ENCODE measurements around the gene GHITM.
"Not testable (repeated sequence)": the region's sequence is repeated elsewhere in the genome, so short reads cannot be mapped to it uniquely, and the experiment has no call there.

GHITM gene, protein sequence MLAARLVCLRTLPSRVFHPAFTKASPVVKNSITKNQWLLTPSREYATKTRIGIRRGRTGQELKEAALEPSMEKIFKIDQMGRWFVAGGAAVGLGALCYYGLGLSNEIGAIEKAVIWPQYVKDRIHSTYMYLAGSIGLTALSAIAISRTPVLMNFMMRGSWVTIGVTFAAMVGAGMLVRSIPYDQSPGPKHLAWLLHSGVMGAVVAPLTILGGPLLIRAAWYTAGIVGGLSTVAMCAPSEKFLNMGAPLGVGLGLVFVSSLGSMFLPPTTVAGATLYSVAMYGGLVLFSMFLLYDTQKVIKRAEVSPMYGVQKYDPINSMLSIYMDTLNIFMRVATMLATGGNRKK

DNA sequence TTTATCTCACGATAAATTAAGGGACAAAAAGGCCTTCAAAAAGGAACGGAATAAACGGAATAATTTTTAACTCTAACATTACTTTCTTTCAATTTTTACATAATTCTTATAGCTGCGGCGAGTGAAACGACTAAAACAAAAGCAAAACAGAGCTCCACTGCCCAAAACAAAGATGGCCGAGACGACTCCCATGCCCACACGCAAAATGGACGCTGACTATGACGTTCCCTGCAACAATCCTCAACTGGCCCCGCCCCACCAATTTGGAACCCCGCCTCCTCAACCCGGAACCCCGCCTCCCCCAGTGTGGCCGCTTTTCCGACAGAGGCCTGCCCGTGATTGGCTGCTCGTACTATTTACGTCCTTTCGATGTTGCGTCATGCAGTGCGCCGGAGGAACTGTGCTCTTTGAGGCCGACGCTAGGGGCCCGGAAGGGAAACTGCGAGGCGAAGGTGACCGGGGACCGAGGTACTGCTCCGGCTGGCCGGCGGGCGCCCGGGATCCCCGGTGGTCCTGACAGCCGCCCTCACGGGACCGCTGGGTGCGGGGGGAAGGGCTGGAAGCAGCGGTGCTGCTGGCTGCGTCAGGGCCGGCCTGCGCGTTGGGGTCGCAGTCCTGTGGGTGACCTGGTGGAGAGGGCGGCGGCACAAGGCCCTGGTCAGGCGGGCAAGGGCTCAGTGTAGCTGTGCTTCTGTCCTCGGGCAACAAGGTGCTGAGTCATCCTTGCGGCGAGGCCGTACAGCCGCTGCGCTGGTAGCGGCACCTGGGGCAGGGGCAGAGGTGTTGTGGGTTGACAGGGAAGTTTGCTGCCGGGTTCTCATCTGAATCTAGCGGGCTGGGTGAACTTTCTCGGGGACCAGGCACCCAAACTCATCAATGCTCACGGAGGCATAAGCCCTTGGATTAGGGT lies at the start of gene GHITM:
GHITM (plus strand) TSS at position 384 of the 910 bp plus-strand sequence. CDS start 1,992 bp downstream, outside the sequence.
- DNase-seq (ENCODE audit: low read depth), result peak; percentile 94
- H3K4me3 ChIP-seq (ENCODE audit: low read depth, low read length), result peak within 1 kb of the TSS; percentile 98

DNA sequence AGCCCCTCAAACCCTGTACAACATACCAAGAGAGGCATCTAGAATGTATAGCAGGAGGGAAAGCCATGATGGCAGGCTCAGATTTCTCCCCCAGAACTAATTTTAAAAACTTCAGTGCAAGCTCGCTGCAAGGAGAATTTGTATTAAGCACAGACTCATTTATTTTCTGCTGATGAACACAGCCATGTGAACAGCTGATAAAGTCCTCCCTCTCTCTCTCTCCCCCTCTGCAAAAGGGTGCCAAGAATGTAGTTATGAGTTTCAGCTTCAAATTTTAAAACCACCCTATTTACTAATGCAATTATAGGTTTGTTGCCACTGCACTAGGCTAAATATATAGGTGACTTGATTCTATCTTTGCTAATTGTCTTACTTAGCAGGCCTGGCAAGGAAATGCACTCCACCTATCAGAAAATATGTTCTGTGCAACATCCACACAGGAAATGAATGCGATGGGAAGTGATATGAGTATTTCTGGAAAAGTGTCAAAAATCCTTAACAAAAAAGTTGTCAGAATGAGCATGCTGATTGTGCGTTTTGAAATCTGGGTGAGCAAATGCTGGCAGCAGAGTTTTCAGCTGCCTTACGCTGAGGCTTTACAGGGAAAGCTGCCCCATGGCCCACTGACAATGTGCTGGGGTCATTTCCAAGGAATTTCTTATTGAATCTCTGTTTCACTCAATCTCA lies 43.4 kb upstream of the GHITM start:
- no peak overlapping the region for H3K4me3 ChIP-seq (ENCODE audit: low read depth, low read length)
- DNase-seq (ENCODE audit: low read depth), result no peak

DNA sequence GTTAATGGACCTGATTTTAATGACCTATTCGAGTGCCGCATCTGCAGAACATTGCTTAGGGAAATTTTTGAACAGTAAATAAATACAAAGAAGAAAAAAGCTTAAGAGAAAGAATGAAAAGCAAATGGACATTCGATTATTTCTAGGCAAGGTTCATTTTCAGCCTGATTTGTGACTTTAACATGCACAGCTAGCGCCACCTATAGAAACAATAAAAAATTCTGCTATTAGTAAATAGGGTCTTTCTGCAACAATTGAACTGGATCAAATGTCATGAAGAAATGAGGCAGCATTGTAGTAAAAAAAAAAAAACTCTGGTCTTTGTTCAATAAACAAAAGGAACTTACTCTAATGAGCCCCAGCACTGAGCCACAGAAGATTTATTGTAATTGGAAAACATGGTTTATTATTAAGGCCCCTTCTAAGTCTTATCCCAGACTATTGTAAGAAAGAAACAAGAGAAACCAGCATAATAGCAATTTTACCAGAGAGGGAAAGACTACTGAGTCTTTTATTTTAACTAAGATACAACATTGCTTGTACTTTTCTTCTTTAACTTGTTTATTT lies 41.4 kb upstream of the GHITM start:
- DNase-seq (ENCODE audit: low read depth), result no peak
- no peak overlapping the region for H3K4me3 ChIP-seq (ENCODE audit: low read depth, low read length)

DNA sequence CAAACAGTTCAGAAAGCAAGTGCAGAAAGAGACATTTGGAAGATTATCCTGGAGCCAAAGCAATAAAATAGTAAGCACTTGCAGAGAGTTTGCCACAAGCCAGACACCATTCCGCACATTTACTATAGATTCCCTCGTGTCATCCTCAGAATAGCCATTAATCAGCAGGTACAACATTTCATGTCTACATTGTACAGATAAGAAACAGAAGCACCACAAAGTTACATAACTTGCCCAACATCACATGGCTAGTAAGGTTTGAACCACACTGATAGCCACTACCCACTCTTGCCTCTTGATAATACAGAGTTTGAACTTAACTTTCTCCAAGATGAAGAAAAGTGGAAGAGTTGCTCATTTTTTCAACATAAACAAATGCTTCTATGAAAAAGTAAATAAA lies 40.6 kb upstream of the GHITM start:
- no peak for DNase-seq (ENCODE audit: low read depth)
- no peak overlapping the region for H3K4me3 ChIP-seq (ENCODE audit: low read depth, low read length)

DNA sequence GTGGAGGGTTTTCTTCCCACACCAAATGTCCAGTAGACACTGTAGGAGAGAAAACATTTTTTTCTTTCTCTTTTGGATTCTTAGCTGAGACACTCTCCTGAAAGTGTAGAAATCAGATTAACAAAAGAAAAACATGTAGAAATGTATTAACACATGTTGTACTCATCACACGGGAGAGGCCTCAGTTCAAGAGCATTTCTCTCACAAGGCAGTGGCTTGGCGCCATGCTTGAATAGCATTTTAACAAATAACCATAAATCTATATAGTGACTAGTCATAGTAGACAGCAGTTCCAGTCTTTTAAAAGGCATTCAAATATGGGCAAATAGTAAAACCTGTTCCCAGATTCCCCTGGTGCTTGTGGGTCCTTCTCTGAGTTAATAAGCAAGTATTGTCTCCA lies 38.3 kb upstream of the GHITM start:
- no peak for DNase-seq (ENCODE audit: low read depth)
- no peak overlapping the region for H3K4me3 ChIP-seq (ENCODE audit: low read depth, low read length)

DNA sequence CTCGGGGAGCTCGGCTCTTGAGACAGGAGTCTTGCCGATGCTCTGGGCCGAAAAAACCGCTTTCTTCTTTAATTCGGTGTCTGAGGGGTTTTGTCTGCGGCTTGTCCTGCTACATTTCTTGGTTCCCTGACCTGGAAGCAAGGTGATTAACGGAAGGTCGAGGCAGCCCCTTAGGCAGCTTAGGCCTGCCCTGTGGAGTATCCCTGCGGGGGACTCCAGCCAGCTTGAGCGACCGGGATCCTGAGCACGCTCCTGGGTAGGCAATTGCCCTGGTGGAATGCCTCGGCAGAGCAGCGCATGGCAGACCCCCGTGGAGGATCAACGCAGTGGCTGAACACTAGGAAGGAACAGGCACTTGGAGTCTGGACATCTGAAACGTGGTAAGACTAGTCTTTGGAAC lies 30.5 kb upstream of the GHITM start:
- DNase-seq (ENCODE audit: low read depth), result no peak
- H3K4me3 ChIP-seq (ENCODE audit: low read depth, low read length), result no peak overlapping the region

DNA sequence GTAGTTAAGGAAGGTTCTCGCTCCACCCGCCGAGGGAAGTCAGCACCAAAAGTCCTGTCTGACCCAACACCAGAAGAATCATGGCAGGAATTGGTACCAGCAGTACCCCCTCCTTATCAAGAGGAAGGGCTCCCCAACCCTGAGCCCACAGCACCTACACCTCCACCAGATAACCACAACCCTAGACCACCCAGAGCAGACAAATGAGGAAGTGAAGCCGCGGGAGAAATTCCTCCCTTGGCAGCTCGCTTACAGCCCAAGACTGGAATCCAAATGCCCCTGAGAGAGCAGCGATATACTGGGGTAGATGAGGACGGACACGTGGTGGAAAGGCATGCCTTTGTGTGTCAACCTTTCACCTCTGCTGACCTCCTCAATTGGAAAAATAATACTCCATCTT lies 29.5 kb upstream of the GHITM start:
- DNase-seq (ENCODE audit: low read depth); H3K4me3 ChIP-seq (ENCODE audit: low read depth, low read length): not testable (repeated sequence)

DNA sequence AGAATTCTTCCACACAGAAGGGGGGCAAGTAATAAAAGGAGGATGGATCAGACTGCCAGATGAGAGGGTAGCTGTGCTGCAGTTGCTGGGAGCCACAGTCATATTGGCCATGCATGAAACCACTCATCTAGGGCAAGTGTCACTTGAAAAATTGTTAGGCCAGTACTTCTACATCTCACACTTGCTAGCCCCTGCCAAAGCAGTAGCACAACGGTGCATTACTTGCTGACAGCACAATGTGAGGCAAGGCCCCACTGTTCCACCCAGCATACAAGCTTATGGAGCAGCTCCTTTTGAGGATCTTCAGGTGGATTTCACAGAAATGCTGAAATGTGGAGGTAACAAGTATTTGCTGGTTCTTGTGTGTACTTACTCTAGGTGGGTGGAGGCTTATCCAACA lies 25.8 kb upstream of the GHITM start:
- H3K4me3 ChIP-seq (ENCODE audit: low read depth, low read length); DNase-seq (ENCODE audit: low read depth): not testable (repeated sequence)

DNA sequence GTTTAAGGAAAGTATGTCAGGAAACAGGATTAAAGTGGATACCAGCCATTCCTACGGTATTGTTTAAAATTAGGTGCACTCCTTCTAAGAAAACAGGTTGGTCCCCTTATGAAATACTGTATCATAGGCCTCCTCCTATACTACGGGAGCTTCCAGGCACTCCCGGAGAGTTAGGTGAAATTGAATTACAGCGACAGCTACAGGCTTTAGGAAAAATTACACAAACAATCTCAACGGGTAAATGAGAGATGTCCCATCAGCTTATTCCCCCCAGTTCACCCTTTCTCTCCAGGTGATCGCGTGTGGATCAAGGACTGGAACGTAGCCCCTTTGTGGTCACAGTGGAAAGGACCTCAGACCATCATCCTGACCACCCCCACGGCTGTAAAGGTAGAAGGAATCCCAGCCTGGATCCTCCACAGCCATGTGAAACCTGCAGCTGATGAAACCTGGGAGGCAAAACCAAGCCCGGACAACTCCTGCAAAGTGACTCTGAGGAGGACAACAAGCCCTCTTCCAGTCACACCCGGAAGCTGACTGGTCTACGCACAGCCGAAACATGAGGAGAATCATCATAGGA lies 25.1 kb upstream of the GHITM start:
- no peak overlapping the region for H3K4me3 ChIP-seq (ENCODE audit: low read depth, low read length)
- no peak for DNase-seq (ENCODE audit: low read depth)

DNA sequence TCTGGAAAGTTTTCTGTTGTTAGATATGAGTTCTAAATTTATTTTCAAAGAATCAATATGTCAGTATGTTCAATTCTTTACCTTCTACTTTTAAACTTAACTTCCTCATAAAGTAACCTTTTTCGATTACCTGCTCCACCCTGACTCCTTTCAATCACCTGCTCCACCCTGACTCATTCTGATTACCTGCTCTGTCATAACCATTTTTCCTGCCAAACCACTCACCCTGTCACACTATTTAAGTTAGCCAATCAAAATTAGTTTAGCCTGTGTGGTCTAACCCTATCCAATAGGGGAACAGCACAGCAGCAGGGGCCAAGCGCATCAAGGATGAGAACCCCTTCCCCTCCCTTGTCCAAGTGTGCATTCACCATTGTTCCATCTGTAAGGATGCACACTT lies 22.1 kb upstream of the GHITM start:
- H3K4me3 ChIP-seq (ENCODE audit: low read depth, low read length); DNase-seq (ENCODE audit: low read depth): not testable (repeated sequence)

DNA sequence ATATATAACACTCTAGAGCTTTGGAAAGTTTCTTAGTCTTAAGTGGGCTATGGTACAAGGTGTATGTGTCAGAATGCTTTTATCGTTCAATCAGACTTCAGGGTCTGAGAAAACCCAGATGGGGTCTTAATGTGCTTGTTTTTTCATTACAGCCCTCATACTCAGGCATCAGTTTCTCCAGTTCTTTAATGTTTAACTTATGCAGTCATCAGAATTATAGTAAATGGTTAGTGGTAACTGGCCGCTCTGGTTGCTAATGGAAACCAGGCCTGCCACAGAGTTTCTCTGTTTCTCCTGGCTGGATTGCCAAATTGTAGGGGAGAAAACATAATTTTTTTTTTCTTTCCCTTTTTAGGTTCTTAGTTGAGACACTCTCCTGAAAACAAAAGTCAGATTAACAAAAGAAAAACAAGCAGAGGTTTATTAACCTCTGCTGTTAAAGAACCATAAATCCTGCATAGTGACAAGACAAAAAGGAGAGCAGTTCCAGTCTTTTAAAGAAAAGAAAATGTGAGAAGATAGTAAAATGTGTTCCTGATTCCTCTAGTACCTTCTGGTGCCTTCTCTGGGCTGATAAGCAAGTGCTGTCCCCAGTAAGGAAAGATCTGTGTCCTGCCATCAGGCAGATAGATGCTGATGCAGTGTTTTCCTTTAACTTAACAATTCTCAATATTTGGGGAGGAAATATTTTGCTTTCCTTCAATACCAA lies 21.5 kb upstream of the GHITM start:
- DNase-seq (ENCODE audit: low read depth), result no peak
- H3K4me3 ChIP-seq (ENCODE audit: low read depth, low read length), result no peak overlapping the region

DNA sequence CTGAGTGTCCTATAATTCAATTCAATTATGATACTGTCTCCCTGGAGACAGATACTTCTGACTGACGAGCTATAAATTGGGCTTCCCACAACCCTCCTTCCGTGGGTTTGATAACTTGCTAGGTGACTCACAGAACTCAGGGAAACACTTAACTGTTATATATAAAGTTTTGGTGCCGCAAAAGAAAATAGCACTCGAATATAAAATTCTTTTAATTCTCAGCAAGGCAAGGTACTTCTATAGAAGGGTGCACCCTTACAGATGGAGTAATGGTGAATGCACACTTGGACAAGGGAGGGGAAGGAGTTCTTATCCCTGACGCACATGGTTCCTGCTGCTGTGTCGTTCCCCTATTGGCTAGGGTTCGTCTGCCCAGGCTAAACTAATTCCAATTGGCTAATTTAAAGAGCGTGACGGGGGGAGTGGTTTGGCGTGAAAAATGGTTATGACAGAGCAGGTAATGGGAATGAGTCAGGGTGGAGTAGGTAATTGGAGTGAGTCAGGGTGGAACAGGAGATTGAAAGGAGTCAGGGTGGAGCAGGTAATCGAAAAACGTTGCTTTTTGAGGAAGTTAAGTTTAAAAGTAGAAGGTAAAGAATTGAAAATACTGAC lies 20.8 kb upstream of the GHITM start:
- no peak overlapping the region for H3K4me3 ChIP-seq (ENCODE audit: low read depth, low read length)
- DNase-seq (ENCODE audit: low read depth), result no peak

DNA sequence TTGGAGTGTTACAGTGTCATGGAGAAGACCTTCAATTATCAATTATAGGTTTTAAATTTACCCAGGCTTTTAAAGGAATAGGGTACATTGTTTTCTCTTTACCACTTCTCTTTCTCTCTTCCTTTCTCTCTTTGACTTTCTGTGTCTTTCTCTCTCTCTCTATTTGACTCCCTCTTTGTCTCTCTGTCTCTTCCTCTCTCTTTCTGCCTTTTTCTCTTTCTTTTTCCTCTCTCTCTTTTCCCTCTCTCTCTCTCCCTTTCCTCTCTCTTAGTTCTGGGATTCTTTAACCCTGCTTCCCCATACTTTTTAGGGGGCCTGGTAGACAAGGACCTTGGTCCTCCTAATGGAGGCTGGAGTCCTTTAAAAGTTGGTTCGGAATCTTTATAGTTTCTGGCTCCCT lies 15.9 kb upstream of the GHITM start:
- H3K4me3 ChIP-seq (ENCODE audit: low read depth, low read length), result no peak overlapping the region
- DNase-seq (ENCODE audit: low read depth), result no peak

DNA sequence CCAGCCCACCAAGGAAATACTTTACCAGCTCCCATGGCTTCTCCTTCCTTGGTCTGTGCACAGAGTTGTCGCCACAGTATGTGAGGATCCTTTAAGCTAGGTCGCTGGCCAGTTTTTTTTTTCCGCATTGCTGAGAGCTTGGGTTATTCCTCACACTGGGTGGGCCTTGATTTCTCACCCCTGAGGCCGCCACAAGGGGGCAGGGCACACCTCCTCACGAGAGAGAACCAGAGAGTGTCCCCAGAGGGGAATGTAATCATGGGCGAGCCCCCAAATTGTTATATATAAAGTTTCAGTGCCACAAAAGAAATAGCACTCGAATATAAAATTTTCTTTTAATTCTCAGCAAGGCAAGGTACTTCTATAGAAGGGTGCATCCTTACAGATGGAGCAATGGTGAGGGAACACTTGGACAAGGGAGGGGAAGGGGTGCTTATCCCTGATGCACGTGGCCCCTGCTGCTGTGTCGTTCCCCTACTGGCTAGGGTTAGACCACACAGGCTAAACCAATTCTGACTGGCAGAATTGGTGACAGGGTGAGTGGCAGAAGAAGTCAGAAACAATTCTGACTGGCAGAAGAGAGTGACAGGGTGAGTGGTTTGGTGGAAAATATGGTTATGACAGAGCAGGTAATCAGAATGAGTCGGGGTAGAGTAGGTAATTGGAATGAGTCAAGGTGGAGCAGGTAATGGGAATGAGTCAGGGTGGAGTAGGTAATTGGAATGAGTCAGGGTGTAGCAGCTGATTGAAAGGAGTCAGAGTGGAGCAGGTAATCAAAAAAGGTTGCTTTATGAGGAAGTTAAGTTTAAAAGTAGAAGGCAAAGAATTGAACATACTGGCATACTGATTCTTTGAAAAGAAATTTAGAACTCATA lies 13.2 kb upstream of the GHITM start:
- H3K4me3 ChIP-seq (ENCODE audit: low read depth, low read length); DNase-seq (ENCODE audit: low read depth): not testable (repeated sequence)

DNA sequence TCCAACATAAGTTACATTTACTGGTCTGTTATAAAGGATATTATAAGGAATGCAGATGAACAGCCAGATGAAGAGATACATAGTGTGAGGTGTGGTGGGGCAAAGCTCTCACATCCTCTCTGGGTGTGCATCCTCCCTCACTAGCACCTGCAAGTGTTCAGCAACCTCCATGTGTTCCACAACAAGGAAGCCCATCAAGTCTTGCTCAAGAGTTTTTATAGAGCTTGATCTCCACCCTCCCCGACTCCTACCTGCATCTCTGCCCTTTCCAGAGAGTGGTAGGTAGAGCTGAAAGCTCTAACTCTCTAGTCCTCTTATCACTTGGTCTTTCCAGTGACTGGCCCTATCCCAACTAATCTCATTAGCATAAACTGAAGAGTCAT lies 12.5 kb upstream of the GHITM start:
- DNase-seq (ENCODE audit: low read depth), result no peak
- no peak overlapping the region for H3K4me3 ChIP-seq (ENCODE audit: low read depth, low read length)

DNA sequence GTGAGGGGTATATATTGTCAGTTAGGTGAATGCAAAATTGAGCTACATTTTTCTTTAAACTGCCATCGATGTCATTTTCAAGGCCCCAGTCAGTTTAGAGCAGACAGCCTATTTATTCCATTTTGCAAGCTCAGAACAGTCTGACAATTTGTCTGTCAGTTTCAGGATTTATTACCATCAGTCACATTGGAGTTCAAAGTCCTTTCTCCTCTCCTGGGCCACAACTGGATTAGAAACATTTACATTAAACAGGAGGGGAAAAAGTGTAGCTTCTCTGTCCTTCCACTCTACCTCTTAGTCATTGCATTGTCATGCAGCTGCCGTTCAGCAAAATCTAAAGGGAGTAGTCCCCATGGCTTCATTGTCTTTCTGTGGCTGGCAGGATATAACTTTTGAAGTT lies 3.5 kb upstream of the GHITM start:
- H3K4me3 ChIP-seq (ENCODE audit: low read depth, low read length), result no peak overlapping the region
- DNase-seq (ENCODE audit: low read depth), result no peak

DNA sequence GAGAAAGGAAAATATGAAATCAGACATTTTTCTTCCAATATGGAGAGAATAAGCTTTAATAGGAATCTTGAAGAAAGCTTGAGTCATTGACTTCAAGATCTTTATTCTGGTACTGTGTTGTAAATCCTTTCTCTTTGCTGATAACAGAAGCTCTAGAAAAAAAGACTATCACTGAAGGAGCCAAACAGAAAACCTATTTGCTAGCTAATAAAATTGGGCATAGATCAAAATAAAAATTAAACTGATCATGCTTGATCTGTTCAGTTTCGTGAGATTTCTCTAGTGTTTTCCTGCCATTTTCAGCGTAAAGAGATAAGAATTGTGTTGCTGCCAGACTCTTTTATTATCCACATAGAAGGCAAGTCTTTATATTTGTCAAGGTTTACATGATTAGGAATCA lies 1.5 kb upstream of the GHITM start:
- H3K4me3 ChIP-seq (ENCODE audit: low read depth, low read length), result no peak overlapping the region
- DNase-seq (ENCODE audit: low read depth), result no peak
